CD4-positive, alpha-beta T cell treated with Interferon gamma for 1 hour (primary cell): ENCODE data around the gene CYP4F8.
A peak's percentile ranks its signal among the peaks of the same experiment; 100 is the strongest.
"Not testable (repeated sequence)": the region's sequence is repeated elsewhere in the genome, so short reads cannot be mapped to it uniquely, and the experiment has no call there.

ENCODE experiments used
- DNase-seq: peaks from one replicate; pipeline ENCODE4 v3.0.0-alpha.2; 2020

CYP4F8 gene, protein sequence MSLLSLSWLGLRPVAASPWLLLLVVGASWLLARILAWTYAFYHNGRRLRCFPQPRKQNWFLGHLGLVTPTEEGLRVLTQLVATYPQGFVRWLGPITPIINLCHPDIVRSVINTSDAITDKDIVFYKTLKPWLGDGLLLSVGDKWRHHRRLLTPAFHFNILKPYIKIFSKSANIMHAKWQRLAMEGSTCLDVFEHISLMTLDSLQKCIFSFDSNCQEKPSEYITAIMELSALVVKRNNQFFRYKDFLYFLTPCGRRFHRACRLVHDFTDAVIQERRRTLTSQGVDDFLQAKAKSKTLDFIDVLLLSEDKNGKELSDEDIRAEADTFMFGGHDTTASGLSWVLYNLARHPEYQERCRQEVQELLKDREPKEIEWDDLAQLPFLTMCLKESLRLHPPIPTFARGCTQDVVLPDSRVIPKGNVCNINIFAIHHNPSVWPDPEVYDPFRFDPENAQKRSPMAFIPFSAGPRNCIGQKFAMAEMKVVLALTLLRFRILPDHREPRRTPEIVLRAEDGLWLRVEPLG

DNA sequence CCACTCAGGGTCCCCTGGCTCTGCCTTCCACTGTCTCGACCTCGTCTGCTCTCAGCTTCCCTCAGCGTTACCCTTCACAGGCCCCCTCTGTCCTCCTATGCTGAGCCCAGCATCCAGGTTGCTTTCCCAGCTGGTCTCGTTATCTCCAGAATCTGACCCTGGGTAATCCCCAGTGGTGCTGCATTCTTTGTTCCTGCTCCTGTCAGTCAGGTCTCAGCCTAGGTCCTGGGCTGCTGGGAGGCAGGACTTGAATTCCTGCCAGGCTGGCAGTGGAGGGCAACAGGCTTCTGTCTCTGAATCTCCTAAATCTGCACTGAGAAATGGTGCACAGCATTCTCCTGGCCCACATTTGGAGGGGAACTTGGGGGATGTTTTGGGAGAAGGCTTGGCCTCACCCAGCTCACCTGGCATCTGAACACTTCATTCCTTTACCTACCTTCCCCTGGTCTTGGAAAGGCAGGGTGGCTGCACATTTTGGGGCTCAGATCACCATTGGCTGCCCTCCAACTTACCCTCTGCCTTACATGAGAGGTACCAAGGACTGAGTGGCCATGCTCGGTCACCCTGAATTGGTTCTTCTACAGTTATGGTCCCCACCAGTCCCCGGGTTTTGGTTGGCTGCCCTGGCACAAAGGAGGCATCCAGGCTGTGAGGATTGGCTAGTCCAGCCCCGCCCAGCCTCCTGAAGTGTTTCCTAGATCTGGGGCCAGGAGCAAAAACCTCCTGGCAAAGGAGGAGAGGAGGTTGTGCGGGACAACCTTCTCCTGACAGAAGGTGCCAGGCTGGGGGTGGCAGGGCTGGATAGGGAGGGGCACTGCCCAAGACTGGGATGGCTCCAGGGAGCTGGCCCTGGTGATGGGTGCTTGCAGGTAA, at the start of gene CYP4F8:
CYP4F8 (plus strand) TSS at position 712 of the 873 bp plus-strand sequence. CDS start 399 bp downstream, outside the sequence.
- no peak for DNase-seq

DNA sequence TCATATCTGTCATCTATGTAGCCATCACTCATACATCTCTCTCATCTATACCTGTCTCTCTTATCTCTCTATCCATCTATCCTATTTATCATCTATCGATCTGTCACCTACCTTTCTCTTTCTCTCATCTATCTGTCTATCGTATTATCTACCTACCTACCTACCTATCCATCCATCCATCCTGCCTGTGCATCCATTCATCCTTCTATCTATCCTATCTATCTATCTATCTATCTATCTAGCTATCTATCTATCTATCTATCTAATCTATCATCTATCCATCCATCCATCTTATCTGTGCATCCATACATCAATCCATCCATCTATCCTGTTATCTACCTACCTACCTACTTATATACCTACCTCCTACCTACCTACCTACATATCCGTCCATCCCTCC, 44.6 kb upstream of the CYP4F8 start:
- no peak for DNase-seq

DNA sequence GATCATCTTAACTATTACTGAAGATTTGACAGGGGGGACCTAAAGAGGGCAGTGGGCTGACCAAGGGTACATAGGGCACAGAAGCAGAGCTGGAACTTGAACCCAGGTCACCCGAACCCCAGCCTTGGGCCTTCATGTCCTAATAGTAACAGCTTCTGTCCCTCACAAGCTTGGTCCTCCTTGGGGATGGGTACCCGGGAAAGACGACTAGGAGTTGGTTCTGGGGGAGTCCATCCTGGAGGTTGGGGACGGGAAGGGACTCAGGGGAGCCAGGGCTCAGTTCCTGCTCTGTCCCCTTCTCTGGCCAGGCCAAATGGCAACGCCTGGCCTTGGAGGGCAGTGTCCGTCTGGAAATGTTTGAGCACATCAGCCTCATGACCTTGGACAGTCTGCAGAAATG, 39.6 kb upstream of the CYP4F8 start:
- no peak for DNase-seq

DNA sequence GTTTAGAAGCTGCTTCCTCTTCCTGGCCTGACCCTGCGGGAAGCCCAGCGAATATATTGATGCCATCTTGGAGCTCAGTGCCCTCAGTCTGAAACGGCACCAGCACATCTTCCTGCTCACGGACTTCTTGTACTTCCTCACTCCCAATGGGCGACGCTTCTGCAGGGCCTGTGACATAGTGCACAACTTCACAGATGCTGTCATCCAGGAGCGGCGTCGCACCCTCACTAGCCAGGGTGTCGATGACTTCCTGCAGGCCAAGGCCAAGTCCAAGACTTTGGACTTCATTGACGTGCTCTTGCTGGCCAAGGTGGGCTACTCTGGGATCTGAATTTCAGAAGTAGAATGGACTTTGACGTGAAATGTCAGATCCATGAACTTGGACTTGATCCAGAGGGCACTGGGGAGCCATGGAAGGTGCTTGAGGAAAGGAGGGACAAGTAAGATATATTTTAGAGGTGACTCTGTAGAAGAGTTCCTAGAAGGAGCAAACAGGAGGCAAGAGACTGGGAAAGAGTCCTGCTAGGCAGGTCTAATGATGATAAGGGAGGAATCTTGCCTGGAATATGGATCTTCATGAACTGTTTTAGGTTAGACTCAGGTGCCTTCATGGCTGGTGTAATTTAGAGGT, 38.4 kb upstream of the CYP4F8 start:
- no peak for DNase-seq

DNA sequence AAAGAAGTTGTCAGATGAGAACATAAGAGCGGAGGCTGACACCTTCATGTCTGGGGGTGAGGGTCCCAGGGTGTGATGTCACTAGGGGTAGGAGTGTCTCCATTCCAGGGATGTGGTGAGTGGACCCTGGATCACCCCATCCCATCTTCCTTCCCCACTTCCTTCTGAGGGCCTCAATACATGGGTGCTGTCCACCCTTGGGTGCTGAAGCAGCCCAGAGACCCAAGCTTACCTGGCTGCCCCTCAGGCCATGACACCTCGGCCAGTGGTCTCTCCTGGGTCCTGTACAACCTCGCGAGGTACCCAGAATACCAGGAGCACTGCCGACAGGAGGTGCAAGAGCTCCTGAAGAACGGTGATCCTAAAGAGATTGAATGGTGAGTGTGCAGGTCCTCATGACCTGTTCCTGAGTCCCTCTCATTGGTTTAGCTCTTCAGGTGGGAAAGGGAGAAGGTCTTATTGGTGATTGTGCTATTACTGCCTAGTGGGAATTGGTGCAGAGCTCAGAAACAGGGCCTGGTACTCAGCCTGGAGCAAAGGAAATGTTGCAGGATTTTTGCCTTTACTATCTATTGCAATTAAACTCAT, 37.7 kb upstream of the CYP4F8 start:
- DNase-seq: no peak

DNA sequence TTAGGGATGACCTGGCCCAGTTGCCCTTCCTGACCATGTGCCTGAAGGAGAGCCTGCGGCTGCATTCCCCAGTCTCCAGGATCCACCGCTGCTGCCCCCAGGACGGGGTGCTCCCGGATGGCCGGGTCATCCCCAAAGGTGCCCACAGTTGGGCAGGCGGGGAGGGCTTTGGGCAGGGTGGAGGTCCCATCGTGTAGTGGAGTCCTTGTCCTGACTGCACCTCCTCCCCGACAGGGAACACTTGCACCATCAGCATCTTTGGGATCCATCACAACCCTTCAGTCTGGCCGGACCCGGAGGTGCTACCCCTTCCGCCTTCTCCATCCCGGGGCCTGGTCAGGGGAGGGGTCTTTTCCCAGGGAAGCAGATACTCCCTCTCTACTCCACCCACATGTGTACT, 31.7 kb upstream of the CYP4F8 start:
- DNase-seq: no peak

DNA sequence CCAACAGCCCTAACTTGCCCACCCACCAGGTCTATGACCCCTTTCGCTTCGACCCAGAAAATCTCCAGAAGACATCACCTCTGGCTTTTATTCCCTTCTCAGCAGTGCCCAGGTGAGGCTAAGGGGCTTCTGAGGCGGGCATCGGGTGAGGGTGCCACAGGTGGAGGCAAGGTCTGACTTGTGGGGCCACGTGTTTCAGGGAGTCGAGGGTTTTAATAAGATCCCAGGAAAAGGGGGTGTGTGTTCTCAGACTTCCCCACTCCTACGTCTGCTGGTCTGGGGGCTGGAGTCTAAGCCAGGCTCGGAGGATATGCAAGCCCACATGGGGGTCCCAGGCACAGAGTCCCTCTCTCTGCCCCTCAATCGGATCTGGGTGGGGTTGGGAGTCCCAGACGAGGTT, 30.9 kb upstream of the CYP4F8 start:
- DNase-seq: no peak

DNA sequence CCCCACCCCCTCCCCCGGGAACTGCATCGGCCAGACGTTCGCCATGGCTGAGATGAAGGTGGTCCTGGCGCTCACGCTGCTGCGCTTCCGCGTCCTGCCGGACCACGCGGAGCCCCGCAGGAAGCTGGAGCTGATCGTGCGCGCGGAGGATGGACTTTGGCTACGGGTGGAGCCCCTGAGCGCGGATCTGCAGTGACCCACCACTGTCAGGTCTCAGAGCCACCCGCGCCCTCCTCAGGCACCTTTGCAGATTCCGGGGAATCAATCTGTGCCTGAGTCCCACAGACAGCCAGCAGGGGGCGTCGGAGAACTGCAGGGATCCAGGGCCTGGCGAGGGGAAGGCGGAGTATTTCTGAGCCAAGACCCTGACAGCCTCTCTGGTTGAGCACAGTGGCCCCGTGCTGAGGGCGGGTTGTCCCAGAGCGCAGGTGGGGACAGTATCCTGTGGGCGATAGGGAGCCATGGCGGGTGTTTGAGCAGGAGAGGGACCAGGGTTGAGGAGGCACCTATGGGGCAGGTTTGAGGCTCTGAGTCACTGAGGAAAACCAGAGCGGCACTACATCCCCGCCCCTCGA, 30.4 kb upstream of the CYP4F8 start:
- DNase-seq: peak; percentile 69

DNA sequence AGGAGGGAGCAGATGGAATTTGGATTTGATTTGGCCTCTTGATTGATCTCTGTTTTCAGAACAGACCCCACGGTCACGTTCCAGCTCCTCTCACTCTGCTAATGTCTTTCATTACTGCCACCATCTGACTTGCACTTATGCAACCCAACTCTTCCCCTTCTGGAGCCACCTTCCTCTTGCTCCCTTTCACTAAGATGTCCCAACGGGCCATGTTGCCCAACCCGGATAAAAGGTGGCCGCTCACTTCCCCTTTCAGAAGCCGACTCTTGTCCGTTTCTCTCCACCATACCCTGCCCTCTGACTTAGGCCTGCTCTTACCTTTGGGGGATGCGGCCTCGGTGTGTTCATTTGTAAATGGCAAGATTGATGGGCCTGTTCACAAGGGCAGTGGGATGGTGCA, 27.4 kb upstream of the CYP4F8 start:
- DNase-seq: peak; percentile 62

DNA sequence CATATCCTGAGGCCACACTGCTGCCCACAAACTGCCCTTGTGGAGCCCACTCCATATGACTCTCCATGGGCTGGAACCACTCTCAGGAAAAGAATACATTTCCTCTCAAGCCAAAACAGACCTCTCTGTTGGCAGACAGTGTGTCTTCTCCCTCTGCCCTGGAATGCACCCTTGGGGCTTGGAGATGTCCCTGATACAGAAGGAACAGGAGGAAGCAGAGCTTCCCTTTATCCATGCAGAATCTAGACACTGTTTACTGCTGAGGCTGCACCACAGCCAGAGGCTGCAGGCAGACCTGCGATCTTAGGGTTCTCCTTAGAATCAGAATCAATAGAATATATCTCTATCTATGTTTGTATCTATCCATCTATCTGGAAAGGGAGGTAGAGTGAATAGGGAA, 26.8 kb upstream of the CYP4F8 start:
- no peak for DNase-seq

DNA sequence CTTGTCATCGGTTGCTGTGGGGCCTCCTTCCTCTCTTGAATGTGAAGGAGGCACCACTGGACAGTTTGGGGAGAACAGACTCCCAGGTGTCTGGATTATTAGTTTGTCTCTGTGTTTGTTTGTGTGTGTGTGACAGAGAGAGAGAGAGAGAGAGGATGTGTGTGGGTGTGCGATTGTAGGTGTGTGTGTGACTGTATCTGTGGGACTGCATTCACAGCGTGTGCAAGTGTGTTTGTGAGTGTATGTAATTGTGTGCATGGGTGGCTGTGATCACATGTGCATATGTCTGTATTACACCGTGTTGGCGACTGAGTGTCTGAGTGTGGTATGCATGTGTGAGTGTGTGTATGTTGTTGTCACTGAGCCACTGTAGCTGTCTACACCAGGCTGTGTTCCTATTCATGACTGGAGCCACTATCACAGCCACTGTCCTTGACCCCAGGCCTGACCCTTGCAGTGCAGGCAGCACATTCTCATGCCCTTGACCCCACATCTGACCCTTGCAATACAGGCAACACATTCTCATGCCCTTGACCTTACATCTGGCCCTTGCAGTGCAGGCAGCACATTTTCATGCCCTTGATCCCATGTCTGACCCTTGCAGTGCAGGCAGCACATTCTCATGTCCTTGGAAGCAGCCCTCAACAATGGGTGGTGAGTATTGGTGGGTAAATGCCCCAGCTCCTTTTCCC, 25.1 kb upstream of the CYP4F8 start:
- DNase-seq: no peak

DNA sequence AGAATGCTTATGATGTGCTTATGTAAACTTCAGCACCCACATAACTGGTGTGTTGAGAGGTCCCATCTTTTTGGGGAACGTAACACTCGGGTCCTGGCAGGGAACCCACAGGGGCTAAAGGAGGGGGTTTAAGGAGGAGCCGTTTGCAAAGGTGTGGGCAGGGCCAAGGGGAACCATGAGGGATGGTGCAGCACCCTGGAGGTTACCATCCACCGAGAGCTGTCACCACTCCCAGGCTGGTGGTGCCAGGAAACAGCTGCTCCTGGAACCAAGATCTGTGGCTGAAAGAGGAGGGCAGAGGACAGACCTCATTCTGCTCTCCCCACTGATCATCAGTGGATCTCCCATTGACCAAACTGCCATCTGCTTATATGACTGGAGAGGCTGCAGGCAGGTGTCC, 23.2 kb upstream of the CYP4F8 start:
- no peak for DNase-seq

DNA sequence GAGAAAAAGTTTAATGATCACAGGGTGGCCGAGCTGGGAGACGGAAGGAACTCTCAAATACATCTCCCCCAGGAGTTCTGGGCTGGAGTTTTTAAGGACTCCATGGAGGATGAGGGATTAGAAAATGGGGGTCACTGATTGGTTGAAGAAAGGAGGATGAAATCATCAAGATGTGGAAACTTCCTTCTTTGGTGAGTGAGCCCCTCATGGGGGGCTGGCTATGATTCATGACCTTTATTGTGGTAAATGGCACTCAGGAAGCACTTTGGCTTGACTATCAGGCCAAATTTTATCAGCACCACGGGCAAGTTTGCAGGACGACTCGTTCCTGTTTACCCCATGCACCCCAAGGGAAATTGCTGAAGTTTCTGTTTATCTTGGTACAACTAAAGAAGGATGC, 22.5 kb upstream of the CYP4F8 start:
- not testable (repeated sequence) for DNase-seq

DNA sequence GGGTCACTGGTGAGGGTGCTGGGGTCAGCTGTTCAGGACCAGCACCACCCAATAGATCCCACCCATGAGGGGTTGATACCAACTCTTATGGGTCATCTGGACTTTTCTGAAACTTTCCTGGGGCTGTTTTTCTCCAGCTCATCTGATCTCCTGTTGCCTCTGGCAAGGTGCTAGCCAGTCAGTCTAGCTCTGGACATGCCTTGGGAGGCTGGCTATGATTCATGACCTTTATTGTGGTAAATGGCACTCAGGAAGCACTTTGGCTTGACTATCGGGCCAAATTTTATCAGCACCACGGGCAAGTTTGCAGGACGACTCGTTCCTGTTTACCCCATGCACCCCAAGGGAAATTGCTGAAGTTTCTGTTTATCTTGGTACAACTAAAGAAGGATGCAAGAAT, 21.3 kb upstream of the CYP4F8 start:
- not testable (repeated sequence) for DNase-seq

DNA sequence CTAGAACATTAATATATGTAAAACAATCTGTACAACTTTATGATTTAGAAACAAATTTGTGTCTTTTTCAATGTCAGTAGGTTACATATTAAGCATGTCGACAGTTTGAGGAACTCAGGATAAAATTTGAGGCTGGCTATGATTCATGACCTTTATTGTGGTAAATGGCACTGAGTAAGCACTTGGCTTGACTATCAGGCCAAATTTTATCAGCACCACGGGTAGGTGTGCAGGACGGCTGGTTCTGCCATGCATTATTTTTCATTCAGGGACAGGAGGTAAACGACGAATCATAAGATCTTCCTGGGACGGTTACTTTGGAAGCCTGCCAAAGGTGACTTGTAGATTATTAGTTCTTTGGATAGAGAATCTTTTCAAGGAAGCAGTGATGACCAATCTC, 19.9 kb upstream of the CYP4F8 start:
- no peak for DNase-seq

DNA sequence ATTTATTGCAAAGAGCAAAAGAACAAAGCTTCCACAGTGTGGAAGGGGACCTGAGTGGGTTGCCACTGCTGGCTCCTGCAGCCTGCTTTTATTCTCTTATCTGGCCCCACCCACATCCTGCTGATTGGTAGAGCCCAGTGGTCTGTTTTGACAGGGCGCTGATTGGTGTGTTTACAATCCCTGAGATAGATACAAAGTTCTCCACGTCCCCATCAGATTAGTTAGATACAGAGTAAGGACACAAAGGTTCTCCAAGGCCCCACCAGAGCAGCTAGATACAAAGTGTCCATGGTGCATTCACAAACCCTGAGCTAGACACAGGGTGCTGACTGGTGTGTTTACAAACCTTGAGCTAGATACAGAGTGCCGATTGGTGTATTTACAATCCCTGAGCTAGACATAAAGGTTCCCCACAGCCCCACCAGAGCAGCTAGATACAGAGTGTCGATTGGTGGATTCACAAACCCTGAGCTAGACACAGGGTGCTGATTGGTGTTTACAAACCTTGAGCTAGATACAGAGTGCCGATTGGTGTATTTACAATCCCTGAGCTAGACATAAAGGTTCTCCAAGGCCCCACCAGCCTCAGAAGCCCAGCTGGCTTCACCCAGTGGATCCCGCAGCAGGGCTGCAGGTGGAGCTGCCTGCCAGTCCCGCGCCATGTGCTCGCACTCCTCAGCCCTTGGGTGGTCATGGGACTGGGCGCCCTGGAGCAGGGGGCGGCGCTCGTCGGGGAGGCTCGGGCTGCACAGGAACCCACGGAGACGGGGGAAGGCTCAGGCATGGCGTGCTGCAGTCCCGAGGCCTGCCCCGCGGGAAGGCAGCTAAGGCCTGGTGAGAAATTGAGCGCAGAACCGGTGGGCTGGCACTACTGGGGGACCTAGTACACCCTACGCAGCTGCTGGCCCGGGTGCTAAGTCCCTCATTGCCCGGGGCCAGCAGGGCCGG, 6.8 kb upstream of the CYP4F8 start:
- DNase-seq: not testable (repeated sequence)

DNA sequence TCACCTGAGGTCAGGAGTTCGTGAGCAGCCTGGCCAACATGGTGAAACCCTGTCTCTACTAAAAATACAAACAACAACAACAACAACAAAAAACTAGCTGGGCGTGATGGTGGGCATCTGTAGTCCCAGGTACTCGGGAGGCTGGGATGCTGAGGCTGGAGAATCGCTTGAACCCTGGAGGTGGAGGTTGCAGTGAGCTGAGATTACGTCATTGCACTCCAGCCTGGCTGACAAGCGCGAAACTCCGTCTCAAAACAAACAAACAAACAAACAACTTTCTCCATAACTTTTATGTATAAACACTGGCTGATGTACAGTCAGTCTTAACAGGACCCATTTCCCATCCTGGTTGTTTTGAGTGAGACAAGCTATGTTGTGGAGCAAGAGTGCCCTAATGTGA, 5.8 kb upstream of the CYP4F8 start:
- no peak for DNase-seq

DNA sequence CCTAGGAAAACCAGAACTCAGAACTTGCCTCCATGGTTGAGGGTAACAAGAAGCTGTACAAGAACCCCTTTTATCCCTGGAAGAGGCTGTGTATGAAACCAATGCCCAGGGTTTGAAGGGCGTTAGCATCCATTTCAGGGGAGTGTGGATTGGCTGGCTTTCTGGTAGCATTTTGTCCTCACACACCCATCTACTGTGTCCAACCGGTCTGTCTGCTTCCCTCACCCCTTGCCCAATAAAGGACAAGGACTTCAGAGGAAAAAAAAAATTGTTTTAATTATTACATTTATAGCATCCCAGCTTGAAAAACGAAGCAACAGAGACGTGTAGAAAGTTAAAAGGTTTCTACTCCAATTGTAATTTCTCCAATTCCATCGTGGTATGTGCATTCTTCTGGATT, 2.7 kb upstream of the CYP4F8 start:
- no peak for DNase-seq

DNA sequence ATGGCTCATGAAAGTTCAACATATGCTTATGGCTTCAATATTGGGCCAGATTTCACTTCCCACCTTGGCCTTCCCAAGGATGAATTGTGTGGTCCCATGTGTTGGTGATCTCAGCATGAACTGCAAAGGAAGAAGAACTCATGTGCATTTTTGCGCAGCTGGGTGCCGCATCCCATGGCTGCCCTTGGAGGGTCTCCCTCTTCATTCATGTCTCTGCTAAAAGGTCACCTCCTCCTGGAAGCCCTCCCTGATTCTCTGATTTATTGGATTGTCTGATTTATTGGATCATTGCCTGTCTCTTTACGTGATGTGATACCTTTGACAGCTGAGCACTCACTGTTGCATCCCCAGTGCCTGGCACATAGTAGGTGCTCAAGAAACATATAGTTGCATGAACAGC, 1.7 kb upstream of the CYP4F8 start:
- DNase-seq: no peak

DNA sequence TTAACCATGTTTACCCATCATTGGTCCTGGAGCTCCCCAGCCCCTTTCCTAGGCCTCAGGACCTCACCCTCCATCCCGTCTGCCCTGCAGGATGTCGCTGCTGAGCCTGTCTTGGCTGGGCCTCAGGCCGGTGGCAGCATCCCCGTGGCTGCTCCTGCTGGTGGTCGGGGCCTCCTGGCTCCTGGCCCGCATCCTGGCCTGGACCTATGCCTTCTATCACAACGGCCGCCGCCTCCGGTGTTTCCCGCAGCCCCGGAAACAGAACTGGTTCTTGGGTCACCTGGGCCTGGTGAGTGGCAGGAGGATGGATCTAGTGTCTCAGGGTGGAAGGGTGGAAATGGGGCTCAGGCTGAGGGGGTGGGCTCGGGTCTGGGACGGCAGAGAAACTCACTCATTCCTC, 508 bp downstream of the CYP4F8 start:
- DNase-seq: no peak

DNA sequence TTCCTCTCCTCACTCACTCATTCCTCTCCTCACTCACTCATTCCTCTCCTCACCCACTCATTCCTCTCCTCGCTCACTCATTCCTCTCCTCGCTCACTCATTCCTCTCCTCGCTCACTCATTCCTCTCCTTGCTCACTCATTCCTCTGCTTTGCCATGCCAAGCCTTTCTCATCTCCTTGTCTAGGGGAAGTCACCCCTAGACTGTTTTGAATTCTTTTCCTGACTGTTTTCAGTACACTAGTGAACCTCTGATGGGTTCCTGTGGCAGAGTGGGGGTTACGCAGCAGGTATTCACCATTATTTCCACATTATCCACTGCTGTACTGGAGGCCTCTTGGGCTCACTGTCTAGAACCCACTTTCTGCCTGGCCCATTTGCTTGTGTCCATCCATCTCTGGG, 1.2 kb downstream of the CYP4F8 start:
- DNase-seq: no peak
